NCI-H2107 (cell line): ENCODE data around the gene LRPAP1.

Experiments
- DNase-seq: peaks from one replicate; lab custom pipeline; 2025; lab: John Stamatoyannopoulos, UW

The LRPAP1 gene

DNA sequence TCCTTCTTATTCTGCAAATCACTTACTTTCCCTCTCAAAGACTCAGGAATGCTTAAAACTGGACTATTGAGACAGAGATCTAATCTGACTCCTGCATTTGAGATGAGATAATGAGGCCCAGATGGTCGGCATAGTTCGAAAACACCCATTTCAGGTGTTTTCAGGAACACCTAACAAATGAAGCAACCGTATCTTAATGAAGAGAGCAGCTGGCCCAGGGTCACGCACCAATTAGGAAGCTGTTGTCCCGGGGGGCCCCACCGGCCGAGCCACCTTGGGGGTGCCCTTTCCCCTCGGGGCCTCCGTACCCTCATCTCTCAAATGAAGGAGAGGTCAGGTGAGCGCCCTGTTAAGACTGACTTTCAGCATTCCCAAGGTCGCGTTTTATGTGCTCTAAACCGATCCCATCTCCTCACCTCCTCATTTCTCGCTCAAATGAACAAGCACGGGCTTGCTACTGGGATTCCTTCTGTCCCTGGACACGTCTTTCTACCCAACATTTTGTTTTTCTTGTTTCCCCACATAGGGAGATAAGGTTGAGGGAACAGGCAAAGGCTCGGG, 824 bp downstream of the LRPAP1 start:
- DNase-seq: no peak

DNA sequence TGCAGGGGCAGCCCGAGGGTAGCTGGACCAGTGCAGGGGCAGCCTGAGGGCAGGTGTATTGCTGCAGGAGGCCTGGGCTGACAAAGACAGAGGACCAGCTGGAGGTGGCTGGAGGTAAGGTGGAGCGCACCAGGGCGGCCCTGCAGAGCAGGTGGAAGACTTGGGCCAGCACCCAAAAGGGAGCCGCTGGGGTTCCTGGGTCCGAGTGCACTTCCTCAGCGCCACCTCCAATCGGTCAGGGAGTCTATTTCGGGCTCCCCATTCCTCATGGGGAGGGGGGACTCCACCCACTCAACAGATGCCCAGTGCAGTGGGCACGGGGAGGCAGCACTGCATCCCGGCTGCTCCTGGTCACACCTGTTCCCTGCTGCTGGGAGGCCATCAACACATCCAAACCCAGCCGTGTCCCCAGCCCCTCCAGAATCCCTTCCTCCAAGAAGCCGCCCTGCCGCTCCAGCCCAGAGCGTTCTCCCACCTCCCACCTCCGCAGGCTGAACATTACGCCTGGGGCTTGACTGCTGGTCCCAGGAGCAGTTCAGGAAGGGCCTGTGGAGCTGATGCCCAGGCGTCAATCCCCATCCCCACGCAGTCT, 1.5 kb downstream of the LRPAP1 start:
- no peak for DNase-seq

DNA sequence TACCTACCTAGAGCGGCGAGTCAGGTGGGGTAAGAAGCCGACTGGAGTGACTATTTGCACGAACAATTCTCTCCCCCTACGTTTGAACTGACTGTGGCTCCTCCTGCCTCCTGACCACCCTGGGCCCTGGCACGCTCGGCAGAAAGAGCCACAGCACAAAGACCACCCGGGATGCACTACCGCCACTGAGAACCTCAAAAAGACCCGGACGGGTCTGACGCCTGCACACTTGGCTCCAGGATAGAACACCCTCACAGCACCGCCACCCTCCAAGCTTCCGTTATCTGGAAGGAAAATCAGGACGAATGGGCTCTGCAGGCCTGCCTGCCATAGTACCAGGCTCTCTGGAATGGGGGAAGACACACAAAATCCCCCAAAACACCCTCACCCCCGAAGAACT, 2.2 kb downstream of the LRPAP1 start:
- DNase-seq: no peak

DNA sequence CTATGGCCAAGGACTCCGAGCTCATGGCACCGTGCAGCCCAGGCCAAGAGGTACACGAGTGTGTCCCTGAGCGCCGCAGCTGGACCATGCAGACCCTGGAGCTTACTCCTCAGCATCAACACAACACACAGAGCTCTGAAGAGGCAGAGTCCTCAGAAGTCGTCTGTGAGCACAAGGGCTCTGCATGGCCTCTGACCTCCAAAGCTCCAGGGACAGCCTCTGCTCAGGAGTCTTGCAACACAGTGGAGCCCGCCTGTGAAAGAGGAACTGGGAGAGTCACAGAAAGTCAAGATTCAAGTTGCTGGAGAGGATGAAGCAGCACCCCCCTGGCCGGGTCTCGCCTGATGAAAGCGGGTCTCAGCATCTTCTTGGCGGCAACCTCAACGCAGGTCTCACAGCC, 2.9 kb downstream of the LRPAP1 start:
- no peak for DNase-seq

DNA sequence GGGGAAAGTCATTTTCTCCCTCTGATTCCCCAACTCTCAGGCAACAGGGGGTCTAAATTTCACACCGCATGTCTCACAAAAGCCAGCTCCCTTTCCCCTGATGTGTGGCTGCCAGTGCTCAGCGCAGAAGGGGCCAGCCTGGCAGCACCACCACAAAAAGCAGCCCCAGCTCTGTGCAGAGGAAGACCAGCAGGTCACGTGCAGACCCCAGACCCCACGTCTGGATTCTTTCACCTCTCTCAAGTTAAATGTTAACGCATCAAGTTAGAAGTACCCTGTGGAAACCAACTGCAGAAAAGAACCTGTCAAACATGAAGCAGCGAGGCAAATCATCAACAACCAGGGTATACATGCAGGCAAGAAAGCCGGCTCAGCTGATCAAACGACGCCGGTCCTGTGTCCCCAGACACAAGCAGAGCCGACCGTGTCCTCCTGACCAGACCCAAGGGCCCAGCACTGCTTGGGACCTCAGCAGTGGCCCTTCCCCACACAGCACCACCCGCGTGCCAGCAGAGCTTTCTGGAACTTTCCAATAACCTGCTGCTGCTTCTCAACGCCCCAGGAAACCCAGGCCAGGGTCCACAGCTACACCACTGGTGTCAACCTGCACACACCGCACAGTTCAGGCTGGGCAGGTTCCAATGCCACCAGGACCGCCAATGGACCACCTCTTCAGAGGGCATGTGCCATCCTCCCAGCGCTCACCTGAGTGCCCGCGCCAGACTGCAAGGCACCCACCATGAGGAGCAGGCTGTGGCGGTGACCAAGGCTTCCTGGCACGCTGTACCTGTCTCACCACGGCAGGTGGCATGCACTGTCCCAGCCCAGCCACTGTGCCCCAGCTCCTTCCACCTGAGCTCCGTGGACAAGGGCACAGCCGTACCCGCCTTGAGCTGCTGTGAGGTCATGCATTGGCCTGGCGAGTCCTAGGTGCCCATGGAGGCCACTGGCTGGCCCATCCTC, 4.0 kb downstream of the LRPAP1 start:
- DNase-seq: no peak

DNA sequence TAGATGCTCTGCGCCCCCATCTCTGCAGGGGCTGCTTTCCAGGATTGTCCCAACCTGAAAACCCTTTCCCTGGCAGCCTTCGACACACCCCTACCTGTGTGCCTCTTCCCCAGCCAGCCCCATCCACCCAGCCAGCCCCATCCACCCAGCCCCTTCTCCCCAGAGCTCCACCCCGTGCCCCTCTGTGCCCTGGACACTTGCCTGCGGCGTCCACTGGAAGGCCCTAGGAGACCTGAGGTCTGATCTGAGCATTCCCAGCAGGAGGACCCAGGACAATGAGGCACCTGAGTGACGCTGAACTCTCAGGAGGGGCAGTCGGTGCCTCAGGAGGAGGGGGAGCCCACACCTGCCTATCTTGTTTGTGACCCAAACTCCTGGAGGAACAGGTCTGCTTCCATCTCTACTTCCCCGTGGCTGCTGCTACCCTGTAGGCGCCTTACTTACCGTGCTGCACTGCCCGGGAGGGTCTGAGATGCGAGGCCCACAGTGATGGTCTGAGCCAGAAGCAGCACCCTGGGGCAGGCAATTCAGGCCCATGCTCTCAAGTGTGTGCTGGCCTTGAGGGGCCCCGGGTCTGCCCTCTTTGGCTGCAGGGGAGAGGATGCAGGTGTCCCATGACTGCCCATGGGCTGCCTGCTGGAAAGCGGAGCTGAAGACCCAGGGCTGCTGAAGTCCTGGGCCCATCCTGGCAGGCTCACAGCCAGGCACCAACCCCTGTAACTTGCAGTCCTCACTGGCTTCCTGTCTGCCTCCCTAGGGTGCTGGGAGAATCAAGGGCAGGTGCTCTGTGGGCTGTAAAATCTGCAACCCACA, 4.9 kb downstream of the LRPAP1 start:
- no peak for DNase-seq

DNA sequence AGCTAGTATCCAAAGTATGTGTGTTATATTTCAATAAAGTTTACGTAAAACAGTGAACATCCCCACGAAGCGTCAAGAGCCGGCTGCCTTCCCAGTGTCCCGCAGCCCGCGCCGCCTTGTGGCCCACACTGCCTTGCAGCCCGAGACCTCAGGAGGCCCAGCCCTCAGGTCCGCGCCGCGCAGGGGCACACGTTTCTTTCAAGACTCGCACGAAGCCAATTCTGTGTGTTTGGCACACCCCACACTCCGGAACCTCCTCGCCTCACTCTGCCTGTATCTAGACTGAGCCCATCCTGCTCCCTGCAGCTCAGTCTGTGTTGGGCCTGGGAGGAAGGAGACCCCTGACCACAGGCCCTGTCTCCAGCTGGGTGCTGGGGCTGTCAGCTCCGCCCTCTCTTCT, 5.8 kb downstream of the LRPAP1 start:
- DNase-seq: no peak

DNA sequence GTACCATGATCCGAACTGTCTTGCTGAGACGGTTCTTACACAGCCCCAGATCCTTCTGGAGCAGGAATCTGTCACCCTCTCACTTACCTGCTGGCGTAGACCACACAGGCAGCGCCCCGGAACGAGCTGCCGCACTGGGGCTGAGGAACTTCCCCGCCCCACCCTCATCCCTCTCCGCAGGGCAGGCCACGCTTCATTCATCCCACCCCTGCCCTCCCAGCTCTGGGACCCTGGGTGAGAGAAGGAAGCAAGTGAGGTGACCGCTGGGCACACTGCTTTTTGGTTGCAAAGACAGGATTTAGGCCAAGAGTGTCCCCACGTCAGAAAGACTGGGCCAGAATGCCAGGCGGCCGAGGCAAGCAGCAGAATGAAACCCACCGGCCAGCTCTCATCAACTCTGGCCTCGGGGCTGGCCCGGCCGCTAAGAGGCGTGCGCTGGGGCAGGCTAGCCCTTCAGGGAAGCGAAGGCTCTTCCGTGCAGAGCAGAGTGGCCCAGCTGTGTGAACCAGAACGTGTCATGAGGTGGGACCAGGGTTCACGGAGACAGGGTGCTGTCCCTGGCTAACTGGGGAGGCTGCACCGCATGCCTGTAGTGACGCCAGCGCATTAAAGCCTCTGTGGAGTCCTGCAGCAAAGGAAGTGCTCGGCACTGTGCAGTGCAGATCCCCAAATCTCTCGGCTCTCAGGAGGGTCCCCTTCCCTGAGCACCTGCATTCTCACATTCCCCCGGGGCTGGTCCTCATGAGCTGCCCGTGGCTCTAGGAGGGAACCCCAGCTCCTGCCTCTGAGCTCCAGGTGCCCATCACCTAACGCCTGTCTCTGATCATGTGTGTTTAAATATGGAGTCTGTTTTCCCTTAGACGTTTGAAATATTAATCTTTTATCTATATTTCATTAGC, 6.4 kb downstream of the LRPAP1 start:
- no peak for DNase-seq

DNA sequence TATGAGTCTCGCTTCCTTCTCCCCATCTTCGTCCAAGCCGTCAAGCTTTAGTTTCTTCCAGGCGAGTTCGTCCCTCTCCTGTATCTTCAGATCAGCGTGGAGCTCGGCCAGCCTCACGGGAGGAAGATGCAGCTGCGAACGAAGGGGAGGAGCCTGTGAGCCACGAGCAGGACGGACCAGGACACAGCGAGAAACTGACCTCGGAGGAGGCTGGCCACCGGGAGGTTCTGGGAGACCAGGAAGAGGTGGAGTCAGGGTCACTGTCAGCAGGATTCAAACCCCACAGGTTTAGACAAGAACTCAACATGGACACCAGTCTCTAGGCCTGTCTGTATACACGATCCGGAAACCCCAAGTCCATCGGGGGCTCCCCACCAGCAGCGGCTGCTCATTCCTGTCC, 7.3 kb downstream of the LRPAP1 start:
- no peak for DNase-seq

DNA sequence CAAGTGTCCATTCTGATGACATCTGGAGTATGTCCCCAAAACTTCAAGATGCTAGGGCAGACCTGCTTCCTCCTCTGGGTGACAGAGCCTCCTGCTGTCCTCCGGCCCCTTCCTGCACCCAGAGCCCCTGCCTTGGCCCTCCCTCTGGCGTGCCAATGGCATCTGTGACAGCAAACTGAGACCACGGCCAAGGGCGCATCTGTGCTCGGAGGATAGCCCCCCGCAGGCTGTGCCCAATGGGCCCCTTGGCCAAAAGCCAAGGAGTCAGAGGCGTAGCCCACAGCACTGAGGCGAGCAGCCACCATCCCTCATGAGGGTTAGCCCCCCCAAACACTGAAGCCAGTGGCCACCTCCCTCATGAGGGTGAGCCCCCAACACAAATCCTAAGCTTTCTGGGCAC, 7.9 kb downstream of the LRPAP1 start:
- DNase-seq: no peak

DNA sequence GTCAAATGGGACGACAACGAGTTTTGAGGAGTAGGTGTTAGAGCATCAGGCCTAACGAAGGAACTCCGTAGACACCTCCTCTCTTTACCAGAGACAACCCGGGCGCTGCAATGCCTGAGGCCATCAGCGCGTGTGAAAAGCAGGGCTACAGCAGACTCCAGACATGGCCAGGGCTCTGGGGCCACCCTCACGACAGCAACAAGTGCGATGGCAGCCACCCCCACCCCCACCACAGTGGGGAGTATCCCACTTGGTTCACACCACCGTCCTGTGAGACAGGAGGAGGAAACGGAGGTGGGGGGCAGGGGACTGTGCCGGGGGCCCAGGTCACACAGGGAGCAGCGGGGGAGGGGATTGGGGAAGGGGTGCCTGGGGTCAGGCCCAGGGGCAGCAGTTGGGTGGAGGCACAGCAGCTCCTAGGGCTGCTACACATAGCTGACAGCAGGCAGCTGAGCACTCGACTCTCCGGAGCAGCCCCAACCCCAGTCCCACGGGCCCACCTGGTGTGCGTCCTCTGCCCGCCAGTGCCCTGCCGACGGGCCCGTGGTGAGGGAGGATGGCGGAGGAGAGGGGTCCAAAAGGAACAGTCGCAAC, 8.5 kb downstream of the LRPAP1 start:
- DNase-seq: no peak

DNA sequence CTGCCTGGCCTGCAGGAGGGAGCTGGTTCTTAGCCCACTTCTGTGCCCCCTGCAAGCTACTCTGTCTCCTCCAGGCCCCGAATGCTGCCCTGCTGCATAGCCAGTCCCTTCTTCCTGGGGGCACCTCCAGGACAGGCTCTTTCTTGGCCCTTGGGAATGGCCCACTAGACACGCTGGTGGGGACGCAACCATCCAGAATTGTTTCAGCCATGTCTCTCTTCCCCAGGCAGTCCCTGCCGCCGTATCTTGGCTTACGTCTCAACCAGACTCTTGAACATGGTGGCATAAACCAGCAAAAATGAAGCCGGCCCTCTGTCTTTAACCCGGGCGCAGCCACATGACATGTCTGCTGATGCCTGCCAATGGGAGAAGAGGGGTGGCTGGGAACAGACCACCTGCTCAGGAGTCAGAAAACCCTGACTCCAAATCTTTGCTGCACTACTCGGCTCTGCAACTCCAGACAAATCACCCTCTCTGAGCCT, 9.0 kb downstream of the LRPAP1 start:
- no peak for DNase-seq

DNA sequence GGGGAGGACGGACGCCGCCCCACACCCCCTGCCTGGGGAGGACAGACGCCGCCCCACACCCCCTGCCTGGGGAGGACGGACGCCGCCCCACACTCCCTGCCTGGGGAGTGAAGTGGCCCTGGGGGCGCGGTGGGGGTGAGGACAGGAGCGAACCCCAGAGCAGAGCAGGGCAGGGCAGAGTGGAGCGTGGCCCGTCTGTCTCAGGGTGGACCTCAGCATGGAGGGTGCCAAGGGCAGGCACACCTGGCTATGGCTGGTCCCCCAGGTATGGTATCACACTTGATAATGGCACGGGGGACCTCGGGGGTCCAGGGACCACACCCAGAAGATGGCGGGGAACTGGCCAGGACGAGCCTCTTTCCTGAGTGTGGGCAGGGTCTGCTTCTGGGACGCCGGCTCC, 9.6 kb downstream of the LRPAP1 start:
- DNase-seq: no peak

DNA sequence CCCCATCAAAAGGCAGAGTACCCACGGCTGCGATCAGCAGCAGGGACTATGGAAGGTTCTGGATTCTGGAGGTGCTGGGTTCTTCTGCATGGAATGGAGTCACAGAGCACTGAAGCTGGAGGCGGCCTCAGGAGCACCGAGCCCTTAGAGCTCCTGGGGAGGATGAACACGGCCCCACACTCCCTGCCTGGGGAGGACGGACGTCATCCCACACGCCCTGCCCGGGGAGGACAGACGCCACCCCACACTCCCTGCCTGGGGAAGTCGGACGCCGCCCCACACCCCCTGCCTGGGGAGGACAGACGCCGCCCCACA, 9.9 kb downstream of the LRPAP1 start:
- no peak for DNase-seq

DNA sequence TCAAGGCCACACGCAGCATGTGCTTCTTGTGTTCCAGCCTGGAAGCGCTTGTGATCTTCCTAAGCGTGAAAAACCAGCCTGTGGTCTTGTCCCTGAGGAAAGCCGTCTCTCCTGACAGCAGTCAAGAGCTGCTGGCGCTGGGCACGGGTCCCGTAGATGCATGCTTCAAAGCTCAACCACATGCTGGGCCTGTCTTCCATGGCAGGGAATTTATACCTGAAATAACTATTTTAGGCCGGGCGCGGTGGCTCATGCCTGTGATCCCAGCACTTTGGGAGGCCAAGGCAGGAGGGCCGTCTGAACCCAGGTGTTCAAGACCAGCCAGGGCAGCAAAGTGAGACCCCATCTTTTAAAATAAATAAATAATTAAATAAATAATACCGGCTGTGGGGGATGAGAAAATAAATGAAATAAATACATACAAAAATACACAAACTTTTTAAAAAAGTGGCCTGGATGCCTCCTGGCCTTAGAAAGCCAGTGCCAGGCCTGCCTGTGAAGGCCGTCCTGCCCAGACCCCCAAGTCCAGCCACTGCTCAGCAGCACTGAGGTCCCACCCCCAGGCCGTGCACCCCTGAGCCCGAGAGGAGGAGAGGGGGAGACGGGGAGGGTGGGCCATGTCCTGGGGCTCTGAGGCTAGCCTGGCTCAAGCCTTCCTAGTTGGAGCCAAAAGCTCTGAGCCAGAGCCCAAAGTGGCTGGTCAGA, 10.4 kb downstream of the LRPAP1 start:
- no peak for DNase-seq

DNA sequence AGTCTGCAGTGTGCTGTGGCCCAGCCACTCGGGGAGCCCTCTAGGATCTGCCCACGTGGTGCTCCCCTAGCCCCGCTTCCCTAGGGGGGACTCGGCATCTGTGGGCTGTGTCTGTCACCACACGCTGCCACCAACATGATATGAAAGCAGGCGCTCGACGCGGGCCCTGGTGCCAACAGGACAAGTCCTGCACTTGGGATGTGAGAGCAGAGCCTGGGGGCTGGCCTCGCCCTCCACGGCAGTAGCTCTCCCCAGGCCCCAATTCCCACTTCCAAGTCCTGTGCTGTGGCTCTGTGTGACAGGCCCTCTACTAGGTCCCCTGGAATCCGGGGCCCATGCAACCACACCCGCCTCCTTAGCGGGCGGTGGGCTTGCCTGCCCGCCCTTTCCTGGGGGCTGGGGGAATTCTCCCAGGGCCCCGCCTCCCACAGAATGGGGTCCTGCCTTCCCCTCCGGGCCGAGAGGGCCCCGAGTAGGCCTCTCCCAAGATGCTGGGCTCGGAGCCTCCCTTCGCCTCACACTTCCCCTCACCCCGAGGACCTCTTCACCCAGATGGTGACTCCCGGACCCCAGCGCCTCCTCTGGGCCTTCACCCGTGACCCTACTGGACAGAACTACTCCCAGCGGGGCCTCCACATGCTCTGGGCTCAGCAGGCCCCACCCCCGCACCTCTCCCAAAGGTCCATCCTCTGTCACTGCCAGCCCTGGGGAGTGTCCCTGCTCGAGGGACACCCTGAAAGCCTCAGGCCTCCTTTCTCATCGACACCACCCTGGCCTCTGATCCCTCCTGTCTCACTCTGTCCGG, 11.2 kb downstream of the LRPAP1 start:
- DNase-seq: no peak

DNA sequence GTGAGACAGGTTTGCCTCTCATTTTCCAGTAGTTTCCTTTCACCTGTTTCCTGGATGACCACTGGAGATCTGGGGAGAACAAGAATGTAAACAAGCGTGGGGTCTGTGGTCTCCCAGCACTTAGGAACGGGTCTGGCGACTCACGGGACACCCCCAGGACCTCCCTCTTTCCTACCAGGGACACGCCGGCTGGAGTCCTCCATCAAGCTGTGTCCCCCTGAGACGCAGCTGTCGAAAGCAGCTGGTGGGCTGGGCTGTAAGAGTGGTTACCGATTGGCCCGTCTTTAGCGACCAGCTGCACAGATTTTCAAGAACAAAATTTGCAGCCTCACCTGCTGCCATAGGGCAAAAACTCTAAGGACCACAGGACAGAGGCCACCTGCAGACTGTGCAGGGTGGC, 11.9 kb downstream of the LRPAP1 start:
- no peak for DNase-seq

DNA sequence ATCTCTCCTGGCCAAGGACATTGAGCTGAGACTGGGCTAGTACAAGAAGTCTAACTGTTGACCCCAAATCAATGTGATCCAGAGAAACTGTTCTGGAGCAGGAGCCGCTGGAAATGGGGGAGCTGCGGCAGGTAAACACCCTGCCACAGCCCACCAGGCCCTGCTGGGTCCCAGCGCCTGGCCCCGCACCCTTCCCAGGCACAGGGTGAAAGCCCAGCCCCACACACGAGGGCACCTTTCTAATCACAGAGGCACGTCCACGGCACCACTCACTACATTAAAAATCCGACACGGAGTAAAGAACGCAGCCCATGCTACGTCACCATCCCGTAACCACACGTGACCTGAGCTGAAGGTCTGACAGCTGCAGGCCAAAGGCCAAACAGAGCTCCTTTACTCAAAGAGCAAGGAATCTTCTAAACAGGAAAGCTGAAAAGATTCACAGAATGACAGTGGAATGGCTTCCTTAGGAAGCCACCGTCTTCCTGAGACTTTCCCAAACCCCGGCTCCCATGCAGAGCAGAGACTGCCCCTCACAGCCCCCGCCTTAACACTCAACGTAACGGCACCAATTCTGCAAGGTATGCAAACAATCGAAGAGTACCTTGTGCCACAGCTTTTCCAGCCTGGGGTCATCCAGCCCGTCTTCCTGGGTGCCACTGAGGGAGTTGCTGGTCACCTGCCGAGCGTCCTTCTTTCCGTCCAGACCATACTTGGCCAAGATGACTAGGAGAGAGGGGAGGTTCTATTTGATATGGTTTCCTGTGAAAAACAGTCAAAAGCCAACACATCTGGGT, 12.6 kb downstream of the LRPAP1 start:
- no peak for DNase-seq

DNA sequence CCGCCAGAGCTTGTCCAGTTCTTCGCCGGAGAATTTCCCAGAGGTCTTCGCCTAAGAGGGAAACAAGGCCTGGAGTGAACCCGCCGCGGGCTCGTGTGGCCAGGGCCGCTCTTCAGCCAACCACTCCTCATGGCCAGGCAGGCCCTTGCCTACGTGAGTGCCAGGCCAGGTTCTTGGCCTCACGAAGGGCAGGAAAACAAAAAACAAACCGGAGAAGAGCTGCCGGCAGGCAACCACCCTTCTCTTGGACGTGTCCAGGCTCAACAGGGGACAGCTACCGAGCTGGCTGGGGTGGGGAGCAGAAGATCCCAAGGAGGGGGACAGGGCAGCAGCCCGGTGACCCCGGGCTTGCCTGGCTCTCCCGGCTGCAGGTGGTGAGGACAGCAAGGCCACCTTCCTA, 13.3 kb downstream of the LRPAP1 start:
- DNase-seq: no peak
